Neuron (in vitro differentiated cells): ENCODE measurements around the gene ARL17B.
"Not testable (repeated sequence)": the region's sequence is repeated elsewhere in the genome, so short reads cannot be mapped to it uniquely, and the experiment has no call there.

Source experiments
- H2AFZ ChIP-seq: one replicate; pipeline ENCODE4 v1.6.1; 2013; ENCODE audit warnings: low read depth, mild to moderate bottlenecking, inconsistent platforms, low read length, moderate library complexity
- H3K27me3 ChIP-seq: one replicate; pipeline ENCODE4 v1.6.1; 2013; ENCODE audit warnings: low read length; ENCODE audit not compliant: insufficient read depth
- H3K36me3 ChIP-seq: one replicate; pipeline ENCODE4 v1.6.1; 2013; ENCODE audit warnings: low read length; ENCODE audit not compliant: insufficient read depth
- H3K4me1 ChIP-seq: one replicate; pipeline ENCODE4 v1.6.1; 2013; ENCODE audit warnings: low read length; ENCODE audit not compliant: insufficient read depth
- H3K4me3 ChIP-seq: 2 replicates; pipeline ENCODE4 v1.5.1; 2013; ENCODE audit warnings: mild to moderate bottlenecking, low read length, moderate library complexity
- H3K9me3 ChIP-seq: one replicate; pipeline ENCODE4 v1.6.1; 2013; ENCODE audit warnings: low read length

ARL17B gene

GRCh38 chr17:46361755-46362154 lies at the start of gene ARL17B:
Gene ARL17B (minus strand): TSS chr17:46361766. CDS start chr17:46358397, 3,369 bp downstream.
- not testable (repeated sequence) for H3K27me3 ChIP-seq, H3K4me3 ChIP-seq, H3K9me3 ChIP-seq

GRCh38 chr17:46409864-46410263 lies 48.3 kb upstream of the ARL17B start:
- H3K9me3 ChIP-seq, H3K27me3 ChIP-seq, H3K36me3 ChIP-seq, H2AFZ ChIP-seq, H3K4me1 ChIP-seq, H3K4me3 ChIP-seq: not testable (repeated sequence)

More at GRCh38 chr17:46361755-46362154, at the start of gene ARL17B:
- not testable (repeated sequence) for H3K4me1 ChIP-seq, H2AFZ ChIP-seq, H3K36me3 ChIP-seq

- not testable (repeated sequence) for H3K4me1 ChIP-seq, H3K36me3 ChIP-seq, H2AFZ ChIP-seq, H3K9me3 ChIP-seq, H3K4me3 ChIP-seq, H3K27me3 ChIP-seq
Observed at GRCh38 chr17:46407155-46407554, 45.6 kb upstream of the ARL17B start.

- H3K4me1 ChIP-seq, H3K27me3 ChIP-seq, H2AFZ ChIP-seq, H3K36me3 ChIP-seq, H3K4me3 ChIP-seq, H3K9me3 ChIP-seq: not testable (repeated sequence)
Observed at GRCh38 chr17:46401033-46401787, 39.6 kb upstream of the ARL17B start.

GRCh38 chr17:46400543-46400942 lies 39.0 kb upstream of the ARL17B start:
- H3K9me3 ChIP-seq, H2AFZ ChIP-seq, H3K4me3 ChIP-seq, H3K27me3 ChIP-seq, H3K4me1 ChIP-seq, H3K36me3 ChIP-seq: not testable (repeated sequence)

- not testable (repeated sequence) for H3K4me3 ChIP-seq, H3K4me1 ChIP-seq, H3K36me3 ChIP-seq
Observed at GRCh38 chr17:46399993-46400392, 38.4 kb upstream of the ARL17B start.

GRCh38 chr17:46396292-46396691 lies 34.7 kb upstream of the ARL17B start:
- H3K4me1 ChIP-seq, H3K27me3 ChIP-seq, H3K4me3 ChIP-seq, H3K36me3 ChIP-seq, H2AFZ ChIP-seq, H3K9me3 ChIP-seq: not testable (repeated sequence)

More at GRCh38 chr17:46399993-46400392, 38.4 kb upstream of the ARL17B start:
- not testable (repeated sequence) for H2AFZ ChIP-seq, H3K27me3 ChIP-seq, H3K9me3 ChIP-seq

GRCh38 chr17:46393702-46394101 lies 32.1 kb upstream of the ARL17B start:
- H3K4me3 ChIP-seq, H2AFZ ChIP-seq, H3K9me3 ChIP-seq, H3K27me3 ChIP-seq, H3K36me3 ChIP-seq, H3K4me1 ChIP-seq: not testable (repeated sequence)

GRCh38 chr17:46385491-46385890 lies 23.9 kb upstream of the ARL17B start:
- not testable (repeated sequence) for H3K9me3 ChIP-seq, H3K4me3 ChIP-seq, H3K36me3 ChIP-seq, H3K4me1 ChIP-seq, H2AFZ ChIP-seq, H3K27me3 ChIP-seq

- H3K4me3 ChIP-seq, H3K4me1 ChIP-seq, H3K9me3 ChIP-seq, H3K36me3 ChIP-seq, H3K27me3 ChIP-seq, H2AFZ ChIP-seq: not testable (repeated sequence)
Observed at GRCh38 chr17:46383118-46383517, 21.6 kb upstream of the ARL17B start.

- H3K4me1 ChIP-seq, H3K9me3 ChIP-seq, H3K4me3 ChIP-seq, H2AFZ ChIP-seq, H3K36me3 ChIP-seq, H3K27me3 ChIP-seq: not testable (repeated sequence)
Observed at GRCh38 chr17:46373418-46373817, 11.9 kb upstream of the ARL17B start.

GRCh38 chr17:46372236-46373229 lies 11.0 kb upstream of the ARL17B start:
- H3K4me3 ChIP-seq, H3K27me3 ChIP-seq, H3K36me3 ChIP-seq, H3K4me1 ChIP-seq, H2AFZ ChIP-seq, H3K9me3 ChIP-seq: not testable (repeated sequence)

GRCh38 chr17:46367520-46367919 lies 6.0 kb upstream of the ARL17B start:
- not testable (repeated sequence) for H3K36me3 ChIP-seq, H3K9me3 ChIP-seq, H3K27me3 ChIP-seq, H3K4me3 ChIP-seq, H3K4me1 ChIP-seq, H2AFZ ChIP-seq
